Skeletal muscle satellite cell (primary cell): ENCODE results near the gene SELENOO.
A peak's percentile ranks its signal among the peaks of the same experiment; 100 is the strongest.

Experiments
- H3K27me3 ChIP-seq: 2 replicates; pipeline ENCODE4 v1.7.0; 2013; ENCODE audit warnings: low read length; ENCODE audit not compliant: control insufficient read depth, insufficient read depth
- H3K36me3 ChIP-seq: 2 replicates; pipeline ENCODE4 v1.7.0; 2013; ENCODE audit warnings: mild to moderate bottlenecking, control low read depth, low read length; ENCODE audit not compliant: insufficient read depth
- H3K4me1 ChIP-seq: 2 replicates; pipeline ENCODE4 v1.7.0; 2013; ENCODE audit warnings: low read length; ENCODE audit not compliant: control insufficient read depth, insufficient read depth
- H3K4me2 ChIP-seq: 2 replicates; pipeline ENCODE4 v1.7.0; 2013; ENCODE audit warnings: mild to moderate bottlenecking, low read length
- H3K4me3 ChIP-seq: 2 replicates; pipeline ENCODE4 v1.7.0; 2013; ENCODE audit warnings: low read length
- H3K9ac ChIP-seq: 2 replicates; pipeline ENCODE4 v1.7.0; 2013; ENCODE audit warnings: mild to moderate bottlenecking, low read depth, low read length, moderate library complexity
- H3K9me3 ChIP-seq: replicated peaks from 2 replicates; pipeline ENCODE4 v1.7.0; 2013; ENCODE audit warnings: mild to moderate bottlenecking, control low read depth, low read length

Gene SELENOO

GRCh38 chr22:50226875-50227165 is 26.0 kb downstream of the SELENOO start:
- Histone ChIP-seq H3K9ac (no peak overlapping the region), H3K4me2 (no peak overlapping the region), H3K36me3 (peaks cover 46% of the 10 kb centered on the region), H3K27me3 (no peaks in the 10 kb centered on the region), H3K9me3 (no peaks in the 10 kb centered on the region), H3K4me3 (no peak overlapping the region), H3K4me1 (no peaks in the 10 kb centered on the region)

DNA sequence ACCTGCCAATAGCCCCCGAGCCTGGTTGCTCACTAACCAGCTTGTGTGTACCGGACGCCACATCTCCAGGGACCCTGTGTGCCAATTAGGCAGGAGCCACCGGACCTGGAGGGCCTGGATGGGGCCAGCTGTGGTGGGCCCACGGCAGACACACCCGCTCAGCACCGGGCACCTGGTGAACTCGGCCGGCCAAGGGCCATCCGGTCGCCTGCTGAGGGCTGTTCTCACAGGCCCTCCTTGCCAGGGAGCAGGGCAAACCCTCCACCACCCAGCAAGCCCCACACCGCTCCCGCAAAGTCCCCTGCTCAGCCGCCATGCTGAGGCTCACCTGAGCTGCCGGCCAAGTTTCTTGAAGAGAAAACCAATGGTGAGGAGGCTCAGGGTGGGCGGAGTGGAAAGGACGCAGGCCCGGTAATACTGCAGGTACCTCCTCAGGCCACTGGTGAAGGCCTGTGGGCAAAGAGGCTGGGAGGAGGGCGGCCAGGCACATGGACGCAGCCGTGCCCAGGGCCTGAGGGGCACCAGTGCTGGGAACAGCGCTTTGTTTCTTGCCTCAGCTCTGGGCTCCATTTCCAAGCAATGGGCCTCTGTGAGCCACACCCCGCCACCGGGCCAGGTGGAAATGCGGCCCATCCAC is 26.9 kb downstream of the SELENOO start:
- Histone ChIP-seq H3K4me3 (no peak overlapping the region), H3K36me3 (peaks cover 42% of the 10 kb centered on the region)

DNA sequence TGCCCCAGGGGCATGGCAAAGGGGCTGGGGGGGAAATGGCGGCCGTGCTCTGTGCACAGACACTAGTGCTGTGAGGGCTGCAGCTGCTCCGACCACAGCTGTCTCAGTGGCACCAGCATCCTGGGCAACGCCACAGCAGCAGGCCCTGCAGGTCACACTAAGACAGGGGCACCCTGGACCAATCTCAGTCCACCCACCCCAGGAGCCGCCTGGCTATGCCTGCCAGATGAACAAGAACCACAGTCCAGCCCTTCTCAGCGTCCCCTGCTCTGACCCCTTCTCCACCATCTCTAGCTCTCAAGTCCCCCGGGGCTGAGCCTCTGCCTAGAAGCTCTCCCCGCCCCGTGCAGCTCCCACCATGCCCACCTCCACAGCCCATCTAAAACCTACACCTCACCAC is 27.6 kb downstream of the SELENOO start:
- Histone ChIP-seq H3K27me3 (no peaks in the 10 kb centered on the region), H3K9ac (no peak overlapping the region), H3K9me3 (no peaks in the 10 kb centered on the region), H3K36me3 (peaks cover 37% of the 10 kb centered on the region), H3K4me1 (no peaks in the 10 kb centered on the region), H3K4me3 (no peak overlapping the region), H3K4me2 (no peak overlapping the region)

More for the DNA sequence above, 26.9 kb downstream of the SELENOO start:
- Histone ChIP-seq H3K9me3 (no peaks in the 10 kb centered on the region), H3K9ac (no peak overlapping the region), H3K4me1 (no peaks in the 10 kb centered on the region), H3K27me3 (no peaks in the 10 kb centered on the region), H3K4me2 (no peak overlapping the region)

DNA sequence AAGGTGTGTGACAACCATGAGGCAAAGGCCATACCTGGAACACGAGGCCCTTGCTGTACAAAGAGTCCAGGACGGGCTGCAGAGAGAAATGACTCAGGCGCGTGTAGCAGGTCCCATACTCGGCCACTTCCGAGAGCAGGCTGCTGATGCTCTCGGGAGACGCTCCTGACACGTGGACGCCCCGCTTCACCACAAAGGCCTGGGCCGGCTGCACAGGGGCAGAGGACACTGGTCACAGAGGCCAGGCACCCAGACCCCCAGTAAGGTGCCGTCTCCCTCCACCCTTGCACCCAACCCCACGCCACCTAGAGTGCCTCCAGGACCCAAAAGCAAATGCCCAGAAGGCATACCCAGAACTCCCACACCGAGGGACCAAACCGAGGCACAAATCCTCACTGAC is 28.6 kb downstream of the SELENOO start:
- H3K4me3 ChIP-seq: no peak overlapping the region
- no peak overlapping the region for H3K9ac ChIP-seq
- H3K9me3 ChIP-seq: no peaks in the 10 kb centered on the region
- no peaks in the 10 kb centered on the region for H3K27me3 ChIP-seq
- H3K4me1 ChIP-seq: no peaks in the 10 kb centered on the region
- no peak overlapping the region for H3K4me2 ChIP-seq
- peaks cover 29% of the 10 kb centered on the region for H3K36me3 ChIP-seq

DNA sequence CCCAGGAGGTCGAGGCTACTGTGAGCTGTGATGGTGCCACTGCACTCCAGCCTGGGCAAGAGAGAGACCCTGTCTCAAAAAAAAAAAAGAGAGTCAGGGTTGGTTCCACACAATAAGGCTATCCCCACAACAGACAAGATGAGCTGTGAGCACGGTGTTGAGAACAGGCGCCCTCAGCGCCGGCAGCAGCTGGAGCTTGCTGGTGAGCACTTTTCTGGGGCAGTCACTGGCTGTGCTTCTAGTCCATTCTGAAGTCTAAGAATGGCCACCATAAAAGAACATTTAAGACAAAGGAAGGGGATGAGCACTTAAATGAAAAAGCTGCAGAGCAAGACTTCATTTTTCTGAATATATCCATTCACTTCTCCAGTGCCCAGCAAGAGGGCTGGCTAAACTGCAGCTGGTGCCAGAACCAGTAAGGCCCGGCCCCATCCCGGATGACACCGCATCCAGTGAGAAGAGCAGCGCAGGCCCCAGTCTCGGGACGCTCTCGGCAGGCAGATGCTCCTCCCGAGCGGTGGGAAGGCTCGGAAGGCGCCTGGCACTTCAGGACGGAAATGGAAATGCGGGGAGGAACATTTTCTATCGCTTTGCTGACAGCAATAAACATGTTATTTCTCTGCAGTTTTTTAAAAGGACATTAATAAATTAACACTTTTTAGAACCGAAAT is 31.8 kb downstream of the SELENOO start:
- Histone ChIP-seq H3K27me3 (no peaks in the 10 kb centered on the region), H3K4me2 (no peak overlapping the region)

DNA sequence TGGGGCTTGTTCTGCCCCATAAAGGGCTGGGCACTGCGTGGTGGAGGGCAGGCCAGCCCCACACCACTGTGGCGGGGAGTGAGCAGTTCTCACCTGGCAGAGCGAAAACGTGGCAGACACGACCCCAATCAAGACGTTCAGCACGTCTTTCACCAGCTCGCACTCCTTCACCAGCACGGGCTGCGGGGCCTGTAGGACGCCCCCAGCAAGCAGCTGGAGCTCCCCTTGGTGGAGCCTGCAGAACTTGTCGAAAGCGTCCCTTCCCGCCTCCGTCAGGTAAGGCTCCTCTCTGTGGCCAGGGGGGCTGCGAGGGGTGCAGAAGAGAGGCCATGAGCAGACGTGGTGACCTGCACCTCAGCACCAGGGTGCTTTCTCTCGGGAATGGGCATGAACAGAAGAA is 32.4 kb downstream of the SELENOO start:
- no peaks in the 10 kb centered on the region for H3K27me3 ChIP-seq
- H3K36me3 ChIP-seq: peaks cover 6% of the 10 kb centered on the region
- no peak overlapping the region for H3K9ac ChIP-seq

More for the DNA sequence above, 31.8 kb downstream of the SELENOO start:
- Histone ChIP-seq H3K9ac (no peak overlapping the region), H3K36me3 (peaks cover 9% of the 10 kb centered on the region), H3K9me3 (no peaks in the 10 kb centered on the region), H3K4me3 (no peak overlapping the region), H3K4me1 (no peaks in the 10 kb centered on the region)

GRCh38 chr22:50236731-50237409 is 36.1 kb downstream of the SELENOO start:
- Histone ChIP-seq H3K9me3 (no peaks in the 10 kb centered on the region), H3K27me3 (no peaks in the 10 kb centered on the region), H3K4me1 (peaks cover 7% of the 10 kb centered on the region), H3K36me3 (peaks cover 10% of the 10 kb centered on the region), H3K9ac (no peak overlapping the region), H3K4me2 (no peak overlapping the region), H3K4me3 (no peak overlapping the region)

More for the DNA sequence above, 32.4 kb downstream of the SELENOO start:
- Histone ChIP-seq H3K4me3 (no peak overlapping the region), H3K4me1 (no peaks in the 10 kb centered on the region), H3K9me3 (no peaks in the 10 kb centered on the region), H3K4me2 (no peak overlapping the region)

GRCh38 chr22:50238755-50239154 is 37.9 kb downstream of the SELENOO start:
- Histone ChIP-seq H3K4me3 (no peak overlapping the region), H3K9ac (no peak overlapping the region), H3K9me3 (no peaks in the 10 kb centered on the region), H3K36me3 (peaks cover 10% of the 10 kb centered on the region), H3K27me3 (no peaks in the 10 kb centered on the region), H3K4me1 (peaks cover 14% of the 10 kb centered on the region), H3K4me2 (no peak overlapping the region)

GRCh38 chr22:50242406-50242949 is 41.7 kb downstream of the SELENOO start:
- Histone ChIP-seq H3K4me3 (peak overlapping the region; percentile 75), H3K9ac (peak overlapping the region; percentile 23), H3K27me3 (no peaks in the 10 kb centered on the region), H3K4me2 (peak overlapping the region; percentile 97), H3K36me3 (peaks cover 28% of the 10 kb centered on the region), H3K9me3 (no peaks in the 10 kb centered on the region), H3K4me1 (peaks cover 23% of the 10 kb centered on the region)

- H3K36me3 ChIP-seq: peaks cover 30% of the 10 kb centered on the region
- peak overlapping the region; percentile 92 for H3K9ac ChIP-seq
- H3K4me1 ChIP-seq: peaks cover 23% of the 10 kb centered on the region
- no peaks in the 10 kb centered on the region for H3K9me3 ChIP-seq
- peak overlapping the region; percentile 100 for H3K4me3 ChIP-seq
- H3K27me3 ChIP-seq: no peaks in the 10 kb centered on the region
- peak overlapping the region; percentile 97 for H3K4me2 ChIP-seq
These were observed 43.0 kb downstream of the SELENOO start for GRCh38 chr22:50243685-50244419.
